Esophagus muscularis mucosa (tissue), 3 donors: ENCODE data around the gene OR2T3.
"Not testable (repeated sequence)": the region's sequence is repeated elsewhere in the genome, so short reads cannot be mapped to it uniquely, and the experiment has no call there.

Experiments
- POLR2A ChIP-seq: fragments of 450-650 bp; IDR thresholded peaks from one replicate; pipeline ENCODE4 v1.6.1; 2017; ENCODE audit warnings: antibody characterized with exemption, moderate library complexity, mild to moderate bottlenecking, low read depth
- TF ChIP-seq, protein P1 (sequence below), 3 experiments: fragments of 200-600 bp in 2 of 3; fragments of 450-650 bp in 1 of 3; sonication (generic) in 2 of 3; IDR thresholded peaks; one replicate each; pipeline ENCODE4 v1.5.1; 2017 to 2019; ENCODE audit warnings: antibody characterized with exemption in 3 of 3, mild to moderate bottlenecking in 2 of 3, moderate library complexity in 1 of 3

DNA sequence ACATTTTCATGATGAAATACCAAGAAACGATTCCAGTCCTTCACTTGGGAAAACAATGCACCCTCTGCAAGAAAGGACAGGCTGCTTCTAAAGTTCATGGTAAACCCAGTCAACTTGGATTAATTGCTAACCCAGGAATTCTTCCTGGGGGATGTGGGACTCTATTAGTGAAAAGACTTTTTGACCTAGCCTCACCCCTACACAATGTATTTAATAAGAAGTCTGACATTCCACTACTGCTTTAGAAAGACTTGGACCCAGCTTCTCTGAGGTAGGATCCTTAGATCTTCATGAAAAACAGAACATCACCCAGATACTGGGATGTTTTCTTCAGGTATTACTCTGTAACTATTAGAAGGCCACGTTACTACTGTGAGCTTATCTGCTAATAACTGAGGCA lies 27.8 kb upstream of the OR2T3 start, which contains the start of gene OR2T2:
- TF ChIP-seq, protein P1, sequence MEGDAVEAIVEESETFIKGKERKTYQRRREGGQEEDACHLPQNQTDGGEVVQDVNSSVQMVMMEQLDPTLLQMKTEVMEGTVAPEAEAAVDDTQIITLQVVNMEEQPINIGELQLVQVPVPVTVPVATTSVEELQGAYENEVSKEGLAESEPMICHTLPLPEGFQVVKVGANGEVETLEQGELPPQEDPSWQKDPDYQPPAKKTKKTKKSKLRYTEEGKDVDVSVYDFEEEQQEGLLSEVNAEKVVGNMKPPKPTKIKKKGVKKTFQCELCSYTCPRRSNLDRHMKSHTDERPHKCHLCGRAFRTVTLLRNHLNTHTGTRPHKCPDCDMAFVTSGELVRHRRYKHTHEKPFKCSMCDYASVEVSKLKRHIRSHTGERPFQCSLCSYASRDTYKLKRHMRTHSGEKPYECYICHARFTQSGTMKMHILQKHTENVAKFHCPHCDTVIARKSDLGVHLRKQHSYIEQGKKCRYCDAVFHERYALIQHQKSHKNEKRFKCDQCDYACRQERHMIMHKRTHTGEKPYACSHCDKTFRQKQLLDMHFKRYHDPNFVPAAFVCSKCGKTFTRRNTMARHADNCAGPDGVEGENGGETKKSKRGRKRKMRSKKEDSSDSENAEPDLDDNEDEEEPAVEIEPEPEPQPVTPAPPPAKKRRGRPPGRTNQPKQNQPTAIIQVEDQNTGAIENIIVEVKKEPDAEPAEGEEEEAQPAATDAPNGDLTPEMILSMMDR (IDR thresholded peaks at IDR 0.05), result not testable (repeated sequence)
- not testable (repeated sequence) for TF ChIP-seq POLR2A
